CD4-positive, alpha-beta T cell treated with Interleukin-1 beta for 1 hour (primary cell): Measurements from ENCODE around the gene EXOG.

Experiments used
- DNase-seq, 2 donors: peaks; one replicate each; pipeline ENCODE4 v3.0.0-alpha.2; 2020 to 2022

The EXOG gene

DNA sequence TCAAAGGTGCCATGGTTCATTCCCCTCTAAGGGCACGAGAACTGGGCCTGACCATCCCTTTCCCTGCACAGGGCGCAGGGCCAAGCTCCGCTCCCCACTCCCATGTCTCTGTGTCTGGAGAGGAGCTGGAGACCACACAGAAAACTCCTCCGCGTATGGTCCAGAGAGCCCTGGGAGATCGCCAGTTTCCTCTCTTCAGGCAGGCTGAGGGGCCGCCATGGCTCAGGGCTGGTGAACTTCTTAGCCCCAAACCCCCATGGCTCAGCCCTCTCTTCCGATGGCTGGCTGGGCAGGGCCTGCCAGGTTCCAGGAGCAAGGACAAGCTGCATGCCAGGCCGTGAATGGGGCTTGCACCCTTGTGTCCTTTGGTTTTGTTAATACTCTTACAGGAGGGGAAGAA is 52.9 kb downstream of the EXOG start:
- no peak for DNase-seq

DNA sequence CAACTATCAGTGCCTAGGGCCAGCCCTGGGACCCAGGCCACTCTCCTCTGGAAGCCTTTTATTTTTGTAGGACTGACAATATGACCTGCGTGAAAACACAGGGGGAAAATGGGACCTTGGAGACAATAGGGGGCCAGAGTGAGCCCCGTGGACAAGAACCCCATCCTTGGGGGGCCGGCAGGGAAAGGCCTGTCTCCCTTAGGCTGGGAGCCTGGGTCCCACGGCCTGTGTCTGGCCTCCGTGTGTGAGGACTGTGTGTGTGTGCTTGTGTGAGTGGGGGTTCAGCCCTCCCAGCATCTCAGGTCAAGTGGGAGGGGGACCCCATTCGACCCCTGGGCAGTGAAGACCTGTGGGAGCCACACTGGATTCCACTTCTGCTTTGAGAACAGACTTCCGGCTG is 53.3 kb downstream of the EXOG start:
- DNase-seq: no peak

DNA sequence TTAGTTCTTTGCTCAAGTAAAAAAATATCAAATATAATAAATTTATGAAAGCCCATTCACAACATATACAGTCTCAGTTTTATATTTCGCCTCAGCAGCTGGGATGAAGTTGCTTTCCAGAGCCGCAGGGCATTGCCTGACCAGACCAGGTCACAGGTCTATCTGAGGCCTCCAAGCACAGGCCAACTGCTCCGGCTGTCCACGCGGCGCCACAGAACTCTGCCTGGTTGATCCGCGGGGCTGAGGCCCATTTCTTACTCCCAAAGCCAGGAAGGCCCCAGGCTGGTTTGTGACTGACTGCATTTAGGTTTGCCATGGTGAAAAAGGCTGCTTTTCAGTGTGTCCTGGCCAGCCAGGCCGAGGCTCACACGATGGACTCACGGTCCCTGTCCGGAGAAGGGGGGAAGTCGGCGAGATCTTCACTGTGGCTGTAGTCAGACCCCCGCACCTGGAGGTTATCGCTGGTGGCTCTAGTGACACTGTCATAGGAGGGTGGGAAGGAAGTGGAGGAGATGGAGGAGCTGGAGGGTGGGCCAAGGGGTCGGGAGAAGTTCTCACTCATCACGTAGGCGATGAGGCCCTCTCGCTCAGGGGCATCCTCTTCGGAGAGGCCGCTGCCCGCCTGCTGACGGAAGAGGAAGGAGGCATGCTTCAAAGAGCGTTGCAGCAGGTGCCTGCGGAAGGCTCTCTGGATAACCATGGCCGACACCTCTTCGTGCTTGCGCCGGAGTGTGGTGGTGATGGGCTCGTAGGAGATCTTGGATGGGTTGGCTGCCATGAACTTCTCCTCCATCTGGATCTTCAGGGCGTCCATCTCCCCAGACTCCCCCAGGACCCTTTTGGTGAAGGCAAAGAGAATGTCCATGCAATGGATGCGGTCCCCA is 54.1 kb downstream of the EXOG start:
- no peak for DNase-seq

DNA sequence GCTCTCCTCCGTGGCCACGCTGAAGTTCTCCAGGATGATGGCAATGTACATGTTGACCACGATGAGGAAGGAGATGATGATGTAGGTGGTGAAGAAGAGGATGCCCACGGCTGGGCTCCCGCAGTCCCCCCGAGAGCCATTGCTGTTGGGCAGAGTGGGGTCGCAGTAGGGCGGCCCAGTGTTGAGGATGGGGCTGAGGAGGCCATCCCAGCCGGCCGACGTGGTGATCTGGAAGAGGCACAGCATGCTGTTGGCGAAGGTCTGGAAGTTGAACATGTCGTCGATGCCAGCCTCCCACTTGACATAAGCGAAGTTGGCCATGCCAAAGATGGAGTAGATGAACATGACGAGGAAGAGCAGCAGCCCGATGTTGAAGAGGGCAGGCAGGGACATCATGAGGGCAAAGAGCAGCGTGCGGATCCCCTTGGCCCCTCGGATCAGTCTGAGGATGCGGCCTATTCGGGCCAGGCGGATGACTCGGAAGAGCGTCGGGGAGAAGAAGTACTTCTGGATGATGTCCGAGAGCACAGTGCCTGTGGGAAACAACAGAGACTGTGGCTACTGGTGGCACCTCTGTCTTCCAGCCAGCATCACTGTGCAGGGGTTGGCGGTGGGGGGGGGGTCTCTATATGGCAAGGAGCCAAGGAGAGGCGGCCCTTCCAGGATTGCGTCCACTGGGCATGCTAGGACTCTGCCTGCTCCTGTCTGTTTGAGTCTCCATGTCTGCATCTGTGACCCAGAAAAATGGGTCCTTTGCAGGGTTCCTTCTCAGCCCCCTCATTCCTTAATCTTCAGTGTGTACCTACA is 55.1 kb downstream of the EXOG start:
- DNase-seq: no peak

DNA sequence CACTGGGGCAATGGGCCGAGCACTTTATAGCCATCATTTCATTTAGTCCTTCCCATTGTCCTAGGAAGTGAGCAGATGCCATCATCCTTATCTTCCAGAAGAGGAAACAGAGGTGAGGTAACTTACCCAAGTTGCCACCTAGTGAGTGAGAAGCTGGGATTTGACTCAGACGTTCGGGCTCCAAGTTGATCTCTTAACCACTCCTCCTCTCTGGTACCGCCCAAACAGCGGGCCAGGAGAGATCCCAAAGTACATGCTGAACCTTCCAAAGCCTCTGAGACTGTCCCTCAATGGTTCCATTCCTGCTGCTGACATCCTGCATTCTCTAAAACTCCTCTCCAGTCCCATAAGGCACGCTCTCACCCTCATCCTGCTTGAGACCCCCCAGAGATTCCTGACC is 56.2 kb downstream of the EXOG start:
- DNase-seq: no peak

DNA sequence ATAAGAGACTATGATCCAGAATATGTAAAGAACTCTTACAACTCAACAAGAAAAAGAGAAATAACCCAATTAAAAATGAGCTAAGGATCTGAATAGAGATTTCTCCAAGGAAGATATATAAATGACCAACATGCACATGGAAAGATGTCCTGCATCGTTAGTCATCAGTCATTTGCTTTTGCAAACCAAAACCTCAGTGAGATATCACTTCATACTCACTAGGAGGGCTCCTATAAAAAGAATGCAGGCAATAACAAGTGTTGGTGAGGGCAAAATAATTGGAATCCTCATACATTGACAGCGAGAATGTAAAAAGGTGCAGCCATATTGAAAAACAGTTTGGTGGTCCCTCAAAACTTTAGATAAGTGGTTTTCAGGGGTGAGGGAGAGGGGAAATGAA is 56.9 kb downstream of the EXOG start:
- no peak for DNase-seq

DNA sequence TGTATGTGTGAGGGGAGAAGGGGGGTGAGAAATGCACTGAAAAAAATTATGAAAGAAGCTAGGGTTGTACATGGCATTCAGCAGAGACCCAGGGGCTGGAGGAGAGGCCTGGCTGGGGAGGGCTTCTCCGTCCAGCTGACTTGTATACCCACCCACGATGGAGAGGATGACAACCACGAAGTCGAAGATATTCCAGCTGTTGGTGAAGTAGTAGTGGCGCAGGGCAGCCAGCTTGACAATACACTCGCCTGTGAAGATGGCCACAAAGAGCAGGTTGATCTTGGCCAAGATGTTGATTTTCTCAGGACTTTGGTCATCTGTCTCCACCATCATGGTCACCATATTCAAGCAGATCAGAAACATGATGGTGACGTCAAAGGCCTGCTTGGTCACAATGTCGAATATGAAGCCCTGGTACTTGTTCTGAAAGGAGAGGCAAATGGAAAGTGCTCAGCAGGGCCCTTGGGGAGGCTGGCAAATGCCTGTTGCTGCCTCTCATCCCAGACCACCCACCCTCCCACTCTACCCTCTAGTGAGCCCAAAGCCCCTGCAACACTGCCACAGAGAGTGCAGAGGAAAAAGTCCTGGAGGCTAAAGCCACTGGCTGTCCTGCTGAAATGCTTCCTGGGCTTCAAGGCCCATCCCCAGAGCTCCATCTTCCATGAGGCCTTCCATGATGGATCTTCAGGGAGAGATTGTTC is 58.1 kb downstream of the EXOG start:
- DNase-seq: no peak

DNA sequence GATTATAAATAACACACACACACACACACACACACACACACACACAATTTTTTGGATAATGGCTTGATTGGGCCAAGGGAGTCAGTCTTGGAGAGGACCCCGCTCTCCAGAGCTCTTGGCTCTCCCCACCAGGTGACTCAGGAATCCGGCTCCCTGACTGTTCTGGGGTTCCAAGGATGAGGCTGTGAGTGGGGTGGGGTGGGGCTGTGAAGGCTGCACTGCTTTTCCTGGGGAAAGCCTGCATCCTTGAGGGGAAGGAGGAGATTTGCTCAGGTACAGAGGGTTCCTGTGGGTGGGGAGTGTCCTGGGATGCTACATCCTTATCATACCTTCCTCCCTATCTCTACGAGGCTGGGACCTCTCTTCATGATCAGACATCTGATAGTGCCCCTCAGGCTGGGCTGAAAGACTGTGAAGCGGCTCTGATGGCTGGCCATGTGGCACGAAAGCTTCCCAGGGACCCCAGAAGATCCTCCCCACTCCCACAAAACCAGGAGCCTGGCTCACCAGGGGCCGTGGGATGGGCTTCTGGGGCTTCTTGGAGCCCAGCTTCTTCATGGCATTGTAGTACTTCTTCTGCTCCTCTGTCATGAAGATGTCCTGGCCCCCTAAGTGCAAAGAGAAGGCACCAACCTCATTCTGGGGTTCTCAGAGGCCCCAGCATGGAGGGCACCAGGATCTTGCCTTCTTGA is 59.2 kb downstream of the EXOG start:
- DNase-seq: no peak

DNA sequence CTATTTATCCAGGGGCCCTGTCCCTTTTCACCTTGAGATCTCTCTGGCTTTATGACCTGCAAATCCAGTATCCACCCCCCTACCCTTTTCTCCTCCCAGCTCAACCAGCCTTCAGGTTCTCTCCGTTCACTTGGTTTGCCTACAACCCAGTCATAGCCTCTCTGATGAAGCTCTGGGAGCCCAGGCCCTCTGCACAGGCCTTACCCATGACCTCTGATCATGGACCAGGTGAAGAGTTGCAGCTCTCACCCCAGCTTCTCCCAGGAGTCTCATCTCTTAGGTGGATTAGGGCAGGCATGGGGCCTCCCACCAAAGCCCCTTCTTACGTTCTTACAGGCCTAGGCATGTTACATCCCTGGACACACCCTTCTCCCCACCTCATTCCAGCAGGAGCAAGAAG is 59.8 kb downstream of the EXOG start:
- no peak for DNase-seq

DNA sequence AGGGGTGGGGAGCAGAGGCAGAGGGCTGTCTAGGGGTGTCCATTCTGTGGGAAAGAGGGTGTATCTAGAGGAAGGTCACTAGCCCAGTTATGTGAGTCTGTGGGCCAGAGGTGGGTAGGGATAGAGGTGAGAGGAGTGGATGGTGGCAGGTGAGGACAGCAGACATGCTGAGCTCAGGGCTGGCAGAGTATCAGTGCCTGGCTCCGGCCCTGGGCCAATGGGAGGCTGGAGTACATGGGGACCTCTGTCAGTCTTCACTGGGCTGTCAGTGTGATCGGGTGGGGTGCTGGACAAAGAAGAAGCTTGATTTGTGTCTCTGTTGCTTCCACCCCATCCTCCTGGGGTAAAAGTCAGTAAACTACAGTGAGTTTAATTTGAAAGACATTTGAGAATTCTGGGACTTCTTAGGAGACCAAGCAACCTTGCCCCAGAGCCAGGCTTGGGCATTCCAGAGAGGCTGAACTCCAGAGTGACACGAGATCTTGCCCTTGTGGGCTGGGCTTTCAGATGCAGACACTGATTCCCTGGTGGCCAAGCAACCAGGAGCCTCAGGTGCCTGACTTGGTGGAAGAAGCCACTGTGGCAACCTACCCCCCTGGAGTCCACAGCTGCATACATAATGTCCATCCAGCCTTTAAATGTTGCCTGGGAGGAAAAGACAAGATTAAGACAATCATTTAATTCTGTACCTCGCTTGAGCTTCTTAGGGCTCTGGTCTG is 60.7 kb downstream of the EXOG start:
- no peak for DNase-seq

DNA sequence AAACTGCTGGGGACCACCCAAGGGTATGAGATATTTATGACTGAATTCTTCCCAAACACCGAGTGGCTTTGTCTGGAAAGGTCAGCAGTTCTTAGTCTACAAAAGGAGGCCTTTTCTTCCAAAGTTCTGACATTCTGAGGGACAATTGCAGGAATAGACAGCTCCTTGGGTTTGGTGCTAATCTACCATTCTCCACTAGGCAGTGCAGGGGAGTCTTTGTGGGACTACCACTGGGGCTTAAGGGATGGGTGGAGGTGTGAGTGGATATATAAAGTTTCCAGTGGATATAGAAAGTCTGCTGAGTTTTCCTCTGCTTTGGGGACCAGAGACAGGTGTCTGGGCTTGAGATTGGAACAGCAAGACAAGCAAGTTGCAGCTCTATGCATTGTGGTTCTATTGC is 62.7 kb downstream of the EXOG start:
- no peak for DNase-seq

DNA sequence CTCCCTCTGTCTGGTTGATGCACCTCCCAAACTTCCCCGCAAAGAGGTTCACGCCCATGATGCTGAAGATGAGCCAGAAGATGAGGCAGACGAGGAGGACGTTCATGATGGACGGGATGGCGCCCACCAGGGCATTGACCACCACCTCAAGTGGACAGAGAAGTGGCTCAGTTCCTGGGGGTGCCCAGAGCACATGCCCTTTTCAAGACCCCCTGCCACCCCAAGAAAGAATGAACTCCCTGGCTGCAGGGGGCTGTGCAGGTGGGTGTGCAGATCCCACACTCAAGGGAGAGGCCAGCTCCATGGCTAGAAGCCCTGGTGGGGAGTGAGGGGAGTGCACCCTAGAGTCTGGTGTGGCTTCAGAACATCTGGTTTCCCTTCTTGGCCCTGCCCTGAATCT is 64.1 kb downstream of the EXOG start:
- no peak for DNase-seq

DNA sequence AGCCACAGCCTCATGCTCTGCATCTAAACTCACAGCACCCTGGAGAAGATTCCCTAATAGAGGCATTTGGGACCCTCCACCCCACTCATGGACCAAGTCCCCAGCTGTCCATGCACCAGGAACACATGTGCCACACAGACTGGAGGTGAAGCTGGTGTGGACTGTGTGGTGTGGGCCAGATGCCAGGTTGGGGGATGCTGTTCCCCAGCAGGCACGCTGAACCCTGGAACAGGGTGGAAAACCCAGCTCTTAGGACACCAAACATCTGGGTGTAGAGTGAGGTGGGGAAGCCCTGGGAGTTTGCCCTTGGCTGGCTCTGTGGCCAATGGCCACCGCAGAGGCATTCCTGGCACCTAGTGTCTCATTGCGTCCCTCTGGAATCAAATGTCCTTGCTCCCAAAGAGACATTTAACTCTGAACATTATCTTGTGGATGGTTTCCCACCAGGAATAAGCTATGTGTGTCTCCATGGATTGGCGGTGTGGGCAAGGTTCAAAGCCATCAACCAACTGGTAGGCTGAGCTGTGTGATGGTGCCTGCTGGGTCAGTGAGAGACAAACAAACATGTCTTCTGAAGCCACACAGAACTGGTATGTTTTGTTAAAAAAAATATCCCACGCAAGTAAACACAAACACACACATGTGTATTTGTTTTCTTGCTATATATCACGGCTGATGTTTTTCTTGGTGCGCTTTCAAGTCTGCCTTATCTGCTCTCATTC is 65.0 kb downstream of the EXOG start:
- no peak for DNase-seq

DNA sequence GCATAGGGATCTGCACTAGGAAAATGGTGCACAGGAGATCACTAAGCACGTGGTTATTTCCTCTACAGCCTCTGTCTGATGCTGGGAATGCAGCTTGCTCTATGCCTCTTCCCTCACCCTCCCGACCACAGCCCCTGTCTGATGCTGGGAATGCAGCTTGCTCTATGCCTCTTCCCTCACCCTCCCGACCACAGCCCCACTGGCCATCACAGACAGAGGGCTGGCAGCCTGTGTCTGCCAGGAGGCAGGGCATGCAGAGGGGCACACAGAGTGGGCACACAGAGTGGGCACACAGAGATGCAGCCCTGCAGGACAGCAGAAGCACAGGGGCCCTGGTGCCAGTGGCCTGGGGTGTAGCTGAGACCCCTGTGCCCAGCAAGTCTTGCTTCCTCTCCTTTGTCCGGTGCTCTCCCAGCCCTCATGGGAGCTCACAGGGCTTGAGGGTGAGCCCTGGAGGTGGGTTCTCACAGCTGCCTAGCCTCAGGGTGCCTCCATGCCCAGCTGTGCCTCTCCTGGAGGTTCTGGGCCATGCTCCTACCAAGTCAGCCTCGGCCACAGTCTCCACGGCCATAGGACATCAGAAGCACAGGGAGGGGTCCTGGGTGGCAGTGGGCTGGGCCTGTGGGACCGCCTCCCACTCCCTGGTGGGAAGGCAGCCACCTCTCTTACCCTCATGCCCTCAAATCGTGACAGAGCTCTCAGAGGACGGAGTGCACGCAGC is 65.8 kb downstream of the EXOG start:
- DNase-seq: no peak

DNA sequence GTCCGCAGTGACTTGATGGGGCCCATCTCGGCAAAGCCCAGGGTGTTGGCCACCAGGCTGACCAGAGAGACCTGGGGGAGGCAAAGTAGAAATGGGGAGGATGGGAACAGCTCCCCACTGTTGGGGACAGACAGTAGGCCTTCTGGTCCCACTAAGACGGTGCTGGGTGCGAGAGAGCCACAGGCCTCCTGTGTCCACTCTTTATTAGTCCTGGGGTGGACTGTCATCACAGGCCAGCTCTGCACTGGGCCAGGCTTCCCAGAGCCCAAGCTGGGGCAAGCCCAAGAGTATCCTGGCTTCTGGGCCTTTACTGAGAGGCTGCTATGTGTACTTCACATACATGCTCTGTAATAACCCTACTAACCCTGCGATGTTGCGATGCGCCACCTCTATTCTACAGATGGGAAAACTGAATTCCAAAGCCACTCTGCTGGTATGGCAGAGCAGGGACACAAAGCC is 66.4 kb downstream of the EXOG start:
- DNase-seq: no peak

DNA sequence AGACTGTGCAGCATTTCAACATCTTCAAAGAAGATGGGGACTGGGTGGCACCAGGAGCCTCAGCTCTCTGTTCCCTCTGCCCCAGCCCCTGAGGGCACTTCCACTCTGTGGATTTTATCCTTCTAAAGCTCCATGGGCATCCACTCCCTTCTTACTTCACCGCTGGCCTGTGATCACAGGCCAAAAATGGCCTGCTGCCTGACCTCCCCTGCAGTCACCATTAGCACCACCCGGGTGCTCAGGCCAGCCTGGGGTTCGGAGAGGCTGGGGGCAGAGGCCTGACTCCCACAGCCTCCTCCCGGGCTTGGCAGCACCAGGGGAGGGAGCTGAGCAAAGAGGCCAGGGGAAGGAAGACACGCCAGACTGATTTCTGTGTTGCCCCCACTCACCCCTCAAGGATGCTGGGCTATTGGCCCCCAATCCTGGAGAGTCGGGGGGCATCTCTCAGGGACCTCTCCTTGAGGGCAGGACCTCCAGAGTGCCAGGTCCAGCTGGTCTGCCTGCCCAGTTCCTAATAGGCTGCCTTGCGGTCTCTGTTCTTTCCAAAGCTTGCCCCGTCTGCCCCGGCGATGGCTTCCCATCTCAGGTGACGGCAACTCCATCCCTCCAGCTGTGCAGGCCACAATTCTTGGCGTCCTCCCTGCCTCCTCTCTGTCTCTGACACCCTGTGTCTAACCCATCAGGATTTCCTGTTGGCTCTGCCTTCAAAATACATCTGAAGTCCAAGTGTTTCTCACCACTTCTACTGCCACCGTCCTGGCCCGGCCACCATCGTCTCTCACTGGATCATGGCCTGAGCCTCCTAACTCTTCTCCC is 67.1 kb downstream of the EXOG start:
- no peak for DNase-seq

DNA sequence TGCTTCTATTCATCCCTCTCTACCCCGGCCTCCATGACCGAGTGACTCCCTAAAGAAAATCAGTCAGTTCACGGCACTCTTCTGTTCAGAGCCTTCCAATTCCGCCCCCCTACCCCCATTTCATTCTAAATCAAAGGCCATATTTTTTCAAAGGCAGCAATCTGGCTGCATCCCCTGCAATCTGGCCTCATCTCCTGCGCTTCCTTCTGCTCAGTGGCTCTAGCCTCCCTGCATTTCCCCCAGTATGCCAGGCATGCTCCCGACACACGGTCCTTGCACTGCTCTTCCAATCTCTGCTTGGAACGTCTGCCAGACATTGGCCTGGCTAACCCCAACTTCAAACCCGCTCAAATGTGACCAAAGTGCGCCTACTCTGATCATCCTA is 67.7 kb downstream of the EXOG start:
- no peak for DNase-seq

DNA sequence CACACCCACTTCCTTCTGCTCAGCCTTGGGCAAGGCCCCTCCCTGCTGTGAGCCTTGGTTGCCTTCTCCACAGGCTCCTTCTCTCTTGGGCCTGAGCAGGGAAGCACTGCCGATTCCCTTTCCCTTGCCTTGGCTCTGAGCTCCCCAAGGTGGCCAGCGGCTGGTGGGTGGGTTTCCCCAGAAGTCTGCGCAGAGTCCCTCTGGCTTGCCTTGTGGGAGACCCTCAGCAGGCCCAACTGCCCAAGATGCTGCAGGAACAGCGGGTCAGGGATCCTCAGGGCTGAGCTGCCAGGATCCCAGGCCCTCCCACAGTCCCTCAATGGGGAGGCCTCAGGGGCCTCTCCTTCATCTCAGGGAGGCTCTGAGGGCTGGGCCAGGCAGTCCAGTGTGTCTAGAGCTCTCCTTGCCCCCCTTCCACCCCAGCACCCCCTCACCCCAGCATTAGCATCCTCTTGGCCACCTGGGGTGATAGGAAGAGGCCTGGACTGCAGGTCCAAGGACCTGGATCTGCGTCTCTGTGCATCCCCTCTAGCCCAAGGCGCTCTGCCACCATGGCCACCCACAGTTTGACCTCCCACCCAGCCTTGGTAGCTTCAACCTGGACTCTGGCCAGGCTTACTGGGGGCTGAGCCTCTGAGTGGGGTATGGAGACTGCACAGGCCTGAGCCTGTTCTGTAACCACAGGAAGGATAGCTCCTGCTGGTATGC is 68.6 kb downstream of the EXOG start:
- no peak for DNase-seq
